T47D (cell line): ENCODE measurements around the gene IWS1.
"Not testable (repeated sequence)": the region's sequence is repeated elsewhere in the genome, so short reads cannot be mapped to it uniquely, and the experiment has no call there.

Source experiments
- DNase-seq, 2 experiments: peaks; one replicate each; pipeline versions ENCODE4 v3.0.0 to v3.0.0-alpha.2; 2011 to 2012; ENCODE audit warnings: low read depth in 1 of 2, low spot score in 1 of 2
- JUND ChIP-seq: IDR thresholded peaks from 2 replicates; pipeline ENCODE4 v1.6.1; 2012; ENCODE audit warnings: low read depth
- in situ Hi-C: cut with HindIII; loops from 2 replicates; pipeline ENCODE4 v1.10.0; 2016; ENCODE audit warnings: low sequenced_read_pairs, low pct_unique_long_range_greater_than_20kb

Gene IWS1

GRCh38 chr2:127465258-127465657, 61.0 kb downstream of the IWS1 start:
- no peak for DNase-seq
- TF ChIP-seq JUND: no peak
- in situ Hi-C loops: no loop called here

DNA sequence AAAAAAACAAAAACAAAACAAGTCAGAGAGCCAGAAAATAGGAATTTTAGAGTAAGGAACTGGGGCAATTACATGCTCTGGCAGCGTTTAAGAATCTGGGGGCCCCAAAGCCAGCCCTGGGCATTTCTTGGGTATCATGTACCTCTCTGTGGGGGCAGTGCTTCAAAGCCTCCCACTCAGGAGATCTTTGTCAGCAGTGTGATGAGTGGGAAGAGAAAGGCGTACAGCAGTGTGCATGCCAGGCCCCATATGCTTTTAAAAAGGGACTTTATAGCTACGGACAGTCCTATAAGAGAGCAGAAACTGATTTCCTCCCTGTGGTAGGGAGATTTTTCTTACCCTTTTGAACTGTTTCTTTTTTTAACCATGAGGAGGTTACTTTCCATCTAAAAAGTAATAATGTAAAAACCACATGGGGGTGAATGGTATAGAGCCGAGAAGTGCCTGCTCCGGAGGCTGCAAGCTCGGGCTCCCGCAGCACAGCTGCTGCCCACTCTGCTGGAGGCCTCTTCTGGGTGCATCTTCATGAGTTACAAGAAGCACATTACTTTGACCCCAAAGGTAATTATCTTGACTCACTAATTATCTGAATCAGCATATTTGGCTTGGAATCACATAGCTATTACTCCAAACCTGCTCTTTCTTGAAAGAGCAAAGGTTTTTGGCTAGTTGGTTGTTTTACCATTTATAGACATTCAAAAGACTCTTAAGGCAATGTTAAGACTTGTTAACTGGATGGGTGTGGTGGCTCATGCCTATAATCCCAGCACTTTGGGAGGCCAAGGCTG, 61.6 kb downstream of the IWS1 start:
- DNase-seq: no peak
- in situ Hi-C loops: no loop called here
- TF ChIP-seq JUND: no peak

DNA sequence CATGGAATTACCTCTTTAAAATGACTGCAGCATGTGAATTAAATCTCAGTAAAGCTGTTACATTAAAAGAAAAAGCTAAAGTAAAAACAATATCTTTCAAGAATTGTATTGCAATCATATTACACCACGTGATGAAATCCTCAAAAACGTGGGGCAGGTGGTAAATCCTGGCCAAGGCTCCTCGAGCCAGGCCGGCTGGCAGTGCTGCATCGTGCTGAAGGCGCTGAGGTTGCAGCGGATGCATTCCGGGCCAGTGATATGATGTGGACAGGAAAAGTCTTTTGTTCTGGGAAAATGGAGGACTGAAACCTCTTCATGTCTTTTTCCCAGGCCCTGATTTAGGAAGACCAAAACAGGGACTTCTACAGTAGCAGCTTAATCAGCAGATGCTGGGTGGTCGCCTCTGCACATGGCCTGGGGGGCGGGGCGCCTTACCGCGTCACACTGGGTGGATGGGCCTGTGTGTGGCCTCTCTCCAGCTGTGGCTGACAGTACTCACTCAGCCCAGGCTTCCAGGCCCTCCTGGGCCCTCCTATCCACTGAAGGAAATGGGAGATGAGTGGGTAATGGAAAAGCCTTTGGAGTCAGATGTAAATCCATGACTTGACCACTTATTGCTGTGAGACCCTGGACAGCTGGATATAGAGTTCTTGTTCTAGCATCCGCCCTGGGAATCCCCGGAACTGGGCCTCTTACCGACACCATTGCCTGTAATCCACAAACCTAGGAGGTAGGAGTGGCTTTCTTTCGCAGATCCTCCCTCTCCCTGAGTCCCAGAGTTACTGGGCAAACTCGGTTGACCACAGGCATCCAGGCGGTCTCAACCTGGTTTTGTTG, 62.9 kb downstream of the IWS1 start:
- DNase-seq: no peak
- in situ Hi-C loops: no loop called here
- no peak for TF ChIP-seq JUND

DNA sequence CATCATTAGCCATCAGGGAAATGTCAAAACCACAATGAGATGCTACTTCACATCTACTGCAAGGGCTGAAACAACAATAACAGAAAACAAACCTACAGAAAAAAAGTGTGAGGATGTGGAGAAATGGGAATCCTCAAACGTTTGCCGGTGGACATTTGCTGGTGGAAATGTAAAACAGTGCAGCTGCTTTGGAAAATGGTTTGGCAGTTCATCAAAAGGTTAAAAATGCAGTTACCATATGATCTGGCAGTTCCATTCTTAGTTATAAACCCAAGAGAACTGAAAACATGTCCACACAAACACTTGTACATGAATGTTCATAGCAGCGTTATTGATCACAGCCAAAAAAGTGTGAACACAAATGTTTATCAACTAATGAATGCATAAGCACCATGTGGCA, 63.8 kb downstream of the IWS1 start:
- TF ChIP-seq JUND: no peak
- DNase-seq: no peak
- in situ Hi-C loops: no loop called here

- TF ChIP-seq JUND: no peak
- in situ Hi-C loops: no loop called here
- no peak for DNase-seq
Measured at GRCh38 chr2:127456960-127457359, 69.3 kb downstream of the IWS1 start.

DNA sequence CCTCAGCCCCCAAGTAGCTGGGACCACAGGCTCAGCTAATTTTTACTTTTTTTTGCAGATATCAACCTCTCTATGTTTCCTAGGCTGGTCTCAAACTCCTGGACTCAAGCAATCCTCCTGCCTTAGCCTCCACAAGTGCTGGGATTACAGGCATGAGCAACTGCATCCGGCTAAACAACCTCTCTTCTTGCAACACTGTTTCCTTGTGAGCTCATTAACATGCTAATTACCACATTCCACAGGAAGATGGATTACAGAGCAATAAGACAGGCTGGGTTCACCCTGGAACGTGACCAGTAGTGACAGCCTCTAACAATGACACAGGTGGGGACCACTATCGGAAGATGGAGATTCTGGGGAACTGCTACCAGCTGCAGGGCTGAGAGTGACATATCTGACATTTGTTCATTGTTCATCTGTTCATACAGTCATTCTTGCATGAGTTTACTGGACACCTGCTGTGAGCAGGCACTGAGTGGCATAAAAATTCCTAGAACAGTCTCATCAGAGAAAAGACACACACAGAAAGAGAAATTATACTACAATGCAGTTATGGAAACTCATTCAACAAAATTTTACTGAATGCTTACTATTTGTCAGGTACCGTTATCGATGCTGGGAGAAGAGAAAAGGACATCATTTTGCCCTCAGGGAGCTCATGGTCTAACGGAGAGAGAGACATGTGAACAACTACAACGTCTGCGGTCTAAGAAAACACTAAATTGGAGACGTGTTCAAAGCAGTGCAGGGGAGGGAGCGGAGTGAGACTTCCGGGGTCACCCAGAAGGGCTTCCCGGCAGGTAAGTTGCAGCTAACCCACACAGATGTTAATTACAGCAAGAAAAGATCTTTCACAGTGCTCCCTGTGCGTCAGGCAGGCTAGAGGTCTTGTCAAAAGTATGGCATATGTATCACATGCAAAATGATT, 70.5 kb downstream of the IWS1 start:
- no peak for DNase-seq
- in situ Hi-C loops: no loop called here

GRCh38 chr2:127454595-127455565, 71.4 kb downstream of the IWS1 start:
- no peak for DNase-seq
- in situ Hi-C loops: no loop called here
- TF ChIP-seq JUND: no peak

More for the DNA sequence above, 70.5 kb downstream of the IWS1 start:
- TF ChIP-seq JUND: no peak

GRCh38 chr2:127453392-127454171, 72.7 kb downstream of the IWS1 start:
- peak in 1 of 2 experiments; percentile 13 for DNase-seq
- TF ChIP-seq JUND: no peak

GRCh38 chr2:127453013-127453391, 73.3 kb downstream of the IWS1 start:
- TF ChIP-seq JUND: no peak
- DNase-seq: no peak
- in situ Hi-C loops: no loop called here

More at GRCh38 chr2:127453392-127454171, 72.7 kb downstream of the IWS1 start:
- in situ Hi-C loops: no loop called here

GRCh38 chr2:127452423-127452822, 73.9 kb downstream of the IWS1 start:
- DNase-seq, in situ Hi-C loops: not testable (repeated sequence)

- DNase-seq: no peak
- in situ Hi-C loops: no loop called here
- no peak for TF ChIP-seq JUND
Measured at GRCh38 chr2:127451981-127452380, 74.3 kb downstream of the IWS1 start.
